IMR-90 (cell line): ENCODE results near the gene CUBN. TPM values are rescaled to one million over a fixed set of nuclear protein-coding genes. Genes with fewer than 3 reads are reported as not detected.

Source experiments
- ATAC-seq: fragments of 200-7000 bp; cut with Tn5 transposase; 2 replicates; pipeline ENCODE4 v1.9.1; 2020; ENCODE audit warnings: low read depth, mild to moderate bottlenecking, moderate library complexity
- BruUV-seq: library from RNA; stranded (reverse); fragments of 400-500 nt; replicated peaks from 2 replicates; lab custom pipeline; 2021; lab: Mats Ljungman, UMichigan
- CTCF ChIA-PET: fragments of 300-600 bp; formaldehyde crosslinking; extraction: SDS; loops from one replicate; lab custom pipeline; 2021; ENCODE audit warnings: antibody characterized with exemption; lab: Yijun Ruan, JAX
- POLR2A ChIA-PET: fragments of 300-600 bp; sonication (Branson Sonifier 250); formaldehyde crosslinking; loops from one replicate; lab custom pipeline; 2022; ENCODE audit warnings: antibody characterized with exemption; ENCODE audit not compliant: unreplicated experiment; lab: Charles Lee
- DNase-seq: peaks from one replicate; pipeline ENCODE4 v3.0.0; 2013
- H2AFZ ChIP-seq: replicated peaks from 2 replicates; pipeline ENCODE3; 2013; ENCODE audit warnings: low read length, mild to moderate bottlenecking; ENCODE audit not compliant: poor library complexity
- H2AK5ac ChIP-seq: 2 replicates; pipeline ENCODE4 v1.6.1; 2013; ENCODE audit warnings: low read depth, low read length, inconsistent platforms
- H2AK9ac ChIP-seq: replicated peaks from 2 replicates; pipeline ENCODE3; 2013; ENCODE audit warnings: mild to moderate bottlenecking, low read depth, low read length, moderate library complexity; ENCODE audit not compliant: poor library complexity
- H2BK120ac ChIP-seq: 2 replicates; pipeline ENCODE4 v1.6.1; 2013; ENCODE audit warnings: low read depth, low read length, inconsistent platforms
- H2BK15ac ChIP-seq: 3 replicates; pipeline ENCODE4 v1.6.1; 2013; ENCODE audit warnings: low read depth, low read length, inconsistent platforms
- H2BK20ac ChIP-seq: 2 replicates; pipeline ENCODE4 v1.6.1; 2013; ENCODE audit warnings: low read depth, mild to moderate bottlenecking, inconsistent platforms, low read length, moderate library complexity
- H2BK5ac ChIP-seq: 2 replicates; pipeline ENCODE4 v1.6.1; 2013; ENCODE audit warnings: mild to moderate bottlenecking, low read depth, low read length, inconsistent platforms; ENCODE audit not compliant: poor library complexity, severe bottlenecking
- H3K14ac ChIP-seq: replicated peaks from 2 replicates; pipeline ENCODE4 v1.6.1; 2013; ENCODE audit warnings: low read depth, low read length, inconsistent platforms
- H3K18ac ChIP-seq: 2 replicates; pipeline ENCODE4 v1.6.1; 2013; ENCODE audit warnings: low read depth, low read length, control low read depth
- H3K23ac ChIP-seq: 2 replicates; pipeline ENCODE4 v1.6.1; 2013; ENCODE audit warnings: low read depth, low read length, inconsistent platforms
- H3K27ac ChIP-seq: 2 replicates; pipeline ENCODE4 v1.5.1; 2013; ENCODE audit warnings: mild to moderate bottlenecking, control low read depth, low read length; ENCODE audit not compliant: insufficient read depth
- H3K27me3 ChIP-seq: 2 replicates; pipeline ENCODE4 v1.6.1; 2013; ENCODE audit warnings: low read length; ENCODE audit not compliant: control insufficient read depth, insufficient read depth
- H3K36me3 ChIP-seq: 2 replicates; pipeline ENCODE4 v1.6.1; 2013; ENCODE audit warnings: low read length, mixed read lengths; ENCODE audit not compliant: control insufficient read depth, insufficient read depth
- H3K4ac ChIP-seq: 2 replicates; pipeline ENCODE4 v1.6.1; 2013; ENCODE audit warnings: low read depth, low read length, inconsistent platforms
- H3K4me1 ChIP-seq: 2 replicates; pipeline ENCODE4 v1.6.1; 2013; ENCODE audit warnings: low read length, mixed read lengths; ENCODE audit not compliant: control insufficient read depth, insufficient read depth
- H3K4me2 ChIP-seq: 2 replicates; pipeline ENCODE4 v1.6.1; 2013; ENCODE audit warnings: low read depth, mild to moderate bottlenecking, control low read depth, low read length, moderate library complexity
- H3K4me3 ChIP-seq: 2 replicates; pipeline ENCODE4 v1.5.1; 2013; ENCODE audit warnings: low read depth, mild to moderate bottlenecking, control low read depth, low read length, moderate library complexity; ENCODE audit not compliant: insufficient read depth
- H3K56ac ChIP-seq: 2 replicates; pipeline ENCODE4 v1.6.1; 2013; ENCODE audit warnings: low read length, inconsistent platforms; ENCODE audit not compliant: insufficient read depth; ENCODE audit errors: extremely low read depth
- H3K79me1 ChIP-seq, 2 experiments: 2 replicates each; pipeline ENCODE4 v1.6.1; 2013; ENCODE audit warnings: low read length in 2 of 2, inconsistent platforms in 1 of 2, low read depth in 1 of 2
- H3K9ac ChIP-seq: 2 replicates; pipeline ENCODE4 v1.6.1; 2013; ENCODE audit warnings: low read depth, low read length, control low read depth
- H3K9me1 ChIP-seq: 2 replicates; pipeline ENCODE4 v1.6.1; 2013; ENCODE audit warnings: low read length, inconsistent platforms; ENCODE audit not compliant: insufficient read depth
- H3K9me3 ChIP-seq: 2 replicates; pipeline ENCODE4 v1.6.1; 2013; ENCODE audit warnings: low read length; ENCODE audit not compliant: control insufficient read depth, insufficient read depth
- H4K20me1 ChIP-seq: 2 replicates; pipeline ENCODE4 v1.6.1; 2013; ENCODE audit warnings: low read length, inconsistent platforms; ENCODE audit not compliant: insufficient read depth
- H4K5ac ChIP-seq: 2 replicates; pipeline ENCODE4 v1.6.1; 2013; ENCODE audit warnings: mild to moderate bottlenecking, low read depth, low read length, control low read depth
- H4K8ac ChIP-seq, 2 experiments: 2 replicates each; pipeline ENCODE4 v1.6.1; 2013; ENCODE audit warnings: low read depth in 2 of 2, low read length in 2 of 2, control low read depth in 1 of 2, inconsistent platforms in 1 of 2
- H4K91ac ChIP-seq: 2 replicates; pipeline ENCODE4 v1.6.1; 2013; ENCODE audit warnings: low read depth, low read length, inconsistent platforms; ENCODE audit not compliant: insufficient read depth
- BHLHE40 ChIP-seq: fragments of 150-350 bp; IDR thresholded peaks from 2 replicates; pipeline ENCODE4 v1.6.1; 2016; ENCODE audit warnings: mild to moderate bottlenecking, low read depth, low read length
- CEBPB ChIP-seq: IDR thresholded peaks from 2 replicates; pipeline ENCODE4 v1.6.1; 2012; ENCODE audit warnings: low read depth, low read length, improper control_type of control experiment
- CHD1 ChIP-seq: IDR thresholded peaks from 2 replicates; pipeline ENCODE4 v1.6.1; 2012; ENCODE audit warnings: low read depth, low read length, improper control_type of control experiment
- FOS ChIP-seq: fragments of 150-350 bp; IDR thresholded peaks from 2 replicates; pipeline ENCODE4 v1.6.1; 2016; ENCODE audit warnings: low read depth, low read length
- MAFK ChIP-seq: IDR thresholded peaks from 2 replicates; pipeline ENCODE4 v1.6.1; 2012; ENCODE audit warnings: low read depth, low read length, improper control_type of control experiment
- MAZ ChIP-seq: IDR thresholded peaks from 2 replicates; pipeline ENCODE4 v1.6.1; 2012; ENCODE audit warnings: low read depth, mild to moderate bottlenecking, low read length, improper control_type of control experiment, moderate library complexity, borderline replicate concordance
- MXI1 ChIP-seq: IDR thresholded peaks from 2 replicates; pipeline ENCODE4 v1.6.1; 2012; ENCODE audit warnings: low read depth, mild to moderate bottlenecking, low read length, moderate library complexity, borderline replicate concordance
- POLR2A ChIP-seq: IDR thresholded peaks from 2 replicates; pipeline ENCODE4 v1.6.1; 2012; ENCODE audit warnings: mild to moderate bottlenecking, low read depth, low read length
- RAD21 ChIP-seq: IDR thresholded peaks from 2 replicates; pipeline ENCODE4 v1.6.1; 2012; ENCODE audit warnings: low read length, improper control_type of control experiment
- RCOR1 ChIP-seq: IDR thresholded peaks from 2 replicates; pipeline ENCODE4 v1.6.1; 2012; ENCODE audit warnings: mild to moderate bottlenecking, low read length, improper control_type of control experiment; ENCODE audit not compliant: insufficient replicate concordance
- RFX5 ChIP-seq: IDR thresholded peaks from 2 replicates; pipeline ENCODE4 v1.8.0; 2012; ENCODE audit warnings: low read depth, mild to moderate bottlenecking, low read length, moderate library complexity
- SMC3 ChIP-seq: fragments of 150-350 bp; IDR thresholded peaks from 2 replicates; pipeline ENCODE4 v1.6.1; 2016; ENCODE audit warnings: low read depth, mild to moderate bottlenecking, antibody characterized with exemption, low read length, moderate library complexity
- WGBS, 2 experiments: methylation state at CpG; one replicate each; pipeline versions ENCODE4 v1.1.5 to v1.1.7; 2013; ENCODE audit warnings: missing lambda C conversion rate in 2 of 2; ENCODE audit not compliant: insufficient read length in 1 of 2; ENCODE audit errors: extremely low coverage in 2 of 2; 5-methylcytosine and 5-hydroxymethylcytosine counted together
- dilution Hi-C: fragments of 300-500 bp; cut with HindIII; formaldehyde crosslinking; loops from one replicate; pipeline ENCODE4 v1.14.3; 2018; ENCODE audit warnings: low sequenced_read_pairs; ENCODE audit not compliant: unreplicated experiment
- in situ Hi-C: fragments of 300-500 bp; cut with MboI; formaldehyde crosslinking; loops from 3 replicates; pipeline ENCODE4 v1.14.3; 2019; ENCODE audit warnings: low sequenced_read_pairs, inconsistent platforms, mixed read lengths
- intact Hi-C: fragments of 100-400 bp; cut with micrococcal nuclease; formaldehyde crosslinking; loops from 2 replicates; pipeline ENCODE4 v1.10.0; 2022
- polyA plus RNA-seq, 3 experiments: library from polyadenylated mRNA; depleted of rRNA; stranded (reverse); fragments of >200 nt; gene quantifications; 2 replicates each; pipeline ENCODE4 v1.2.3, GENCODE V29; 2012; ENCODE audit warnings: low replicate concordance in 1 of 3
- total RNA-seq: library from RNA; depleted of rRNA; stranded (reverse); fragments of >200 nt; gene quantifications from 2 replicates; pipeline ENCODE4 v1.2.3, GENCODE V29; 2012
- TF ChIP-seq, protein P1 (sequence below): fragments of 150-350 bp; IDR thresholded peaks from 2 replicates; pipeline ENCODE4 v1.6.1; 2017; ENCODE audit warnings: mild to moderate bottlenecking, antibody characterized with exemption, low read length, low read depth
- TF ChIP-seq, protein P2 (sequence below): fragments of 150-350 bp; IDR thresholded peaks from 2 replicates; pipeline ENCODE4 v1.6.1; 2016; ENCODE audit warnings: low read depth, mild to moderate bottlenecking, low read length, moderate library complexity, borderline replicate concordance
- TF ChIP-seq, protein P3 (sequence below): conservative IDR thresholded peaks from 2 replicates; pipeline ENCODE4 v1.5.1; 2012; ENCODE audit warnings: mild to moderate bottlenecking, low read depth, low read length, improper control_type of control experiment

CUBN gene
- total and polyA plus RNA-seq, 2 of the 4 experiments (the other 2 are of a cell fraction), result 0.19 to 0.54 TPM

DNA sequence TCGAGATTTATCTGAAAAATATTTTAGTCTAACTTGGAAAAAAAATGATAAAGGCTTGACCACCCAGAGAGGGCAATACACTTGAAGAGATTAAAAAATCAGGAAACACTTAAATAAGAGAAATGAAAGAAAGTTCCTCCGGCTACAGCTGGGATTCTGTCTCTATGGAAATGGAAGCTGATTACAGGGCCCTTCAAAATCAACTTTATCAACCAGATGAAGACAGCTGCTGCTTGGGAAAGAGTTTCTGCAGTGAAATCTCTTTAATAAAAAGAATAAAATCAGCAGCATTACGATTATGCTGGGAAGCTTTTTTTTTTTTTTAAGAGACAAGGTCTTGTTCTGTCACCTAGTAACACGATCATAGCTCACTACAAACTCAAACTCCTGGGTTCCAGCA is 316.9 kb downstream of the CUBN start:
- no TSS peak for BruUV-seq
- Histone ChIP-seq H3K23ac (no peak overlapping the region), H4K91ac (no peak overlapping the region), H3K4me1 (peaks cover 6% of the 10 kb centered on the region), H4K8ac (no peak overlapping the region), H3K9me3 (no peaks in the 10 kb centered on the region), H3K56ac (no peak overlapping the region), H3K27ac (no peak overlapping the region), H2AFZ (no peak overlapping the region), H3K9me1 (peaks cover 13% of the 10 kb centered on the region), H3K14ac (no peak overlapping the region), H3K9ac (no peak overlapping the region), H2AK5ac (no peak overlapping the region), H3K79me1 (peaks cover 26 to 65% of the 10 kb centered on the region in 2 experiments), H3K36me3 (peaks cover 1% of the 10 kb centered on the region), H2BK15ac (no peak overlapping the region), H2BK20ac (no peak overlapping the region), H2BK120ac (no peak overlapping the region), H3K4ac (no peak overlapping the region), H3K27me3 (no peaks in the 10 kb centered on the region), H4K20me1 (peaks cover 31% of the 10 kb centered on the region), H2AK9ac (no peak overlapping the region), H3K18ac (no peak overlapping the region), H3K4me3 (no peak overlapping the region), H3K4me2 (no peak overlapping the region), H4K5ac (no peak overlapping the region), H2BK5ac (no peak overlapping the region)
- dilution Hi-C loops (no loop called here), in situ Hi-C loops (no loop called here), intact Hi-C loops (no loop called here)
- TF ChIP-seq MAZ (no peak), CEBPB (no peak), CHD1 (no peak), RFX5 (no peak), RCOR1 (no peak), FOS (no peak), POLR2A (no peak), RAD21 (no peak), MAFK (no peak), SMC3 (no peak), MXI1 (no peak), BHLHE40 (no peak)
- TF ChIP-seq, protein P1, sequence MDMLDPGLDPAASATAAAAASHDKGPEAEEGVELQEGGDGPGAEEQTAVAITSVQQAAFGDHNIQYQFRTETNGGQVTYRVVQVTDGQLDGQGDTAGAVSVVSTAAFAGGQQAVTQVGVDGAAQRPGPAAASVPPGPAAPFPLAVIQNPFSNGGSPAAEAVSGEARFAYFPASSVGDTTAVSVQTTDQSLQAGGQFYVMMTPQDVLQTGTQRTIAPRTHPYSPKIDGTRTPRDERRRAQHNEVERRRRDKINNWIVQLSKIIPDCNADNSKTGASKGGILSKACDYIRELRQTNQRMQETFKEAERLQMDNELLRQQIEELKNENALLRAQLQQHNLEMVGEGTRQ, result no peak
- TF ChIP-seq, protein P2, sequence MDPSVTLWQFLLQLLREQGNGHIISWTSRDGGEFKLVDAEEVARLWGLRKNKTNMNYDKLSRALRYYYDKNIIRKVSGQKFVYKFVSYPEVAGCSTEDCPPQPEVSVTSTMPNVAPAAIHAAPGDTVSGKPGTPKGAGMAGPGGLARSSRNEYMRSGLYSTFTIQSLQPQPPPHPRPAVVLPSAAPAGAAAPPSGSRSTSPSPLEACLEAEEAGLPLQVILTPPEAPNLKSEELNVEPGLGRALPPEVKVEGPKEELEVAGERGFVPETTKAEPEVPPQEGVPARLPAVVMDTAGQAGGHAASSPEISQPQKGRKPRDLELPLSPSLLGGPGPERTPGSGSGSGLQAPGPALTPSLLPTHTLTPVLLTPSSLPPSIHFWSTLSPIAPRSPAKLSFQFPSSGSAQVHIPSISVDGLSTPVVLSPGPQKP, result no peak
- TF ChIP-seq, protein P3, sequence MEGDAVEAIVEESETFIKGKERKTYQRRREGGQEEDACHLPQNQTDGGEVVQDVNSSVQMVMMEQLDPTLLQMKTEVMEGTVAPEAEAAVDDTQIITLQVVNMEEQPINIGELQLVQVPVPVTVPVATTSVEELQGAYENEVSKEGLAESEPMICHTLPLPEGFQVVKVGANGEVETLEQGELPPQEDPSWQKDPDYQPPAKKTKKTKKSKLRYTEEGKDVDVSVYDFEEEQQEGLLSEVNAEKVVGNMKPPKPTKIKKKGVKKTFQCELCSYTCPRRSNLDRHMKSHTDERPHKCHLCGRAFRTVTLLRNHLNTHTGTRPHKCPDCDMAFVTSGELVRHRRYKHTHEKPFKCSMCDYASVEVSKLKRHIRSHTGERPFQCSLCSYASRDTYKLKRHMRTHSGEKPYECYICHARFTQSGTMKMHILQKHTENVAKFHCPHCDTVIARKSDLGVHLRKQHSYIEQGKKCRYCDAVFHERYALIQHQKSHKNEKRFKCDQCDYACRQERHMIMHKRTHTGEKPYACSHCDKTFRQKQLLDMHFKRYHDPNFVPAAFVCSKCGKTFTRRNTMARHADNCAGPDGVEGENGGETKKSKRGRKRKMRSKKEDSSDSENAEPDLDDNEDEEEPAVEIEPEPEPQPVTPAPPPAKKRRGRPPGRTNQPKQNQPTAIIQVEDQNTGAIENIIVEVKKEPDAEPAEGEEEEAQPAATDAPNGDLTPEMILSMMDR, result no peak
- CTCF ChIA-PET, result interaction anchor here (1.2 kb wide), 1 partner anchor 911 kb away, joined by 3 read pairs; no protein-coding TSS in a partner anchor
- POLR2A ChIA-PET, result no interaction called here
- WGBS, 2 experiments, result no CpG with 5 or more reads among the region's 4 CpGs
- no peak for DNase-seq
- no peak for ATAC-seq
